B cell (primary cell): ENCODE measurements around the gene DNPH1. TPM values are rescaled to one million over a fixed set of nuclear protein-coding genes. Genes with fewer than 3 reads are reported as not detected.
A peak's percentile ranks its signal among the peaks of the same experiment; 100 is the strongest.

Source experiments
- ATAC-seq: fragments of 200-7000 bp; cut with Tn5 transposase; one replicate; pipeline ENCODE4 v1.10.0; 2021; ENCODE audit warnings: low read depth, mild to moderate bottlenecking, moderate number of reproducible peaks, moderate library complexity
- CTCF ChIA-PET: fragments of 350-600 bp; sonication (Branson Sonifier 250); formaldehyde crosslinking; loops from one replicate; lab custom pipeline; 2021; ENCODE audit warnings: antibody characterized with exemption, inconsistent platforms; lab: Charles Lee
- POLR2A ChIA-PET: fragments of 350-600 bp; sonication (Branson Sonifier 250); formaldehyde crosslinking; loops from one replicate; lab custom pipeline; 2021; ENCODE audit warnings: antibody characterized with exemption; lab: Charles Lee
- DNase-seq: peaks from one replicate; pipeline ENCODE4 v3.0.0; 2013
- H2AFZ ChIP-seq: 2 replicates; pipeline ENCODE4 v1.6.1; 2012; ENCODE audit warnings: mild to moderate bottlenecking, low read depth, low read length; ENCODE audit not compliant: insufficient read depth, poor library complexity, severe bottlenecking
- H3K27ac ChIP-seq, 2 donors: 1 replicate in 1 of 2; 2 replicates in 1 of 2; pipeline ENCODE4 v1.5.1; 2012 to 2013; ENCODE audit warnings: low read length in 2 of 2, mild to moderate bottlenecking in 2 of 2, moderate library complexity in 1 of 2
- H3K27me3 ChIP-seq, 4 experiments: fragments of 200-600 bp in 1 of 4; sonication (generic) in 1 of 4; replicated peaks in 1 of 4; 1 replicate in 2 of 4; 2 replicates in 2 of 4; pipeline versions ENCODE4 v1.6.1 to v1.7.0; 2013 to 2016; ENCODE audit warnings: low read length in 3 of 4, mild to moderate bottlenecking in 2 of 4, mixed read lengths in 1 of 4, moderate library complexity in 1 of 4; ENCODE audit not compliant: insufficient read depth in 4 of 4, control insufficient read depth in 3 of 4; ENCODE audit errors: control extremely low read depth in 1 of 4
- H3K36me3 ChIP-seq, 2 experiments: replicated peaks in 1 of 2; 1 replicate in 1 of 2; 2 replicates in 1 of 2; pipeline versions ENCODE4 v1.6.1 to v1.7.1; 2013; ENCODE audit warnings: low read length in 1 of 2; ENCODE audit not compliant: insufficient read depth in 2 of 2, control insufficient read depth in 1 of 2; ENCODE audit errors: control extremely low read depth in 1 of 2, extremely low read depth in 1 of 2
- H3K4me1 ChIP-seq, 2 donors: fragments of 200-600 bp in 1 of 2; sonication (generic) in 1 of 2; 1 replicate in 1 of 2; 2 replicates in 1 of 2; pipeline versions ENCODE4 v1.5.1 to v1.6.1; 2013 to 2017; ENCODE audit warnings: low read length in 2 of 2; ENCODE audit not compliant: control insufficient read depth in 2 of 2, insufficient read depth in 2 of 2
- H3K4me2 ChIP-seq: replicated peaks from 2 replicates; pipeline ENCODE3; 2012; ENCODE audit warnings: mild to moderate bottlenecking, low read depth, low read length; ENCODE audit not compliant: poor library complexity, severe bottlenecking
- H3K4me3 ChIP-seq, 5 experiments: fragments of 200-600 bp in 1 of 5; sonication (generic) in 1 of 5; 1 replicate in 3 of 5; 2 replicates in 2 of 5; pipeline versions ENCODE4 v1.5.1 to v1.7.0; 2011 to 2016; ENCODE audit warnings: low read length in 4 of 5, mild to moderate bottlenecking in 4 of 5, low read depth in 2 of 5, control low read depth in 1 of 5, moderate library complexity in 1 of 5; ENCODE audit not compliant: insufficient read depth in 1 of 5; ENCODE audit errors: control extremely low read depth in 1 of 5, extremely low read depth in 1 of 5
- H3K79me2 ChIP-seq: fragments of 200-600 bp; sonication (generic); one replicate; pipeline ENCODE4 v1.6.0; 2016; ENCODE audit warnings: low read length; ENCODE audit not compliant: control insufficient read depth, insufficient read depth
- H3K9ac ChIP-seq: fragments of 200-600 bp; sonication (generic); 2 replicates; pipeline ENCODE4 v1.6.1; 2017; ENCODE audit warnings: mild to moderate bottlenecking, low read length, moderate library complexity
- H3K9me3 ChIP-seq, 3 donors: one replicate each; pipeline versions ENCODE4 v1.6.1 to v1.7.1; 2013; ENCODE audit warnings: low read length in 2 of 3; ENCODE audit not compliant: control insufficient read depth in 2 of 3, insufficient read depth in 1 of 3; ENCODE audit errors: control extremely low read depth in 1 of 3
- H4K20me1 ChIP-seq: 2 replicates; pipeline ENCODE4 v1.6.0; 2012; ENCODE audit warnings: mild to moderate bottlenecking, low read length; ENCODE audit not compliant: insufficient read depth, control insufficient read depth, poor library complexity, severe bottlenecking
- H3K27ac Mint-ChIP-seq: one replicate; pipeline ENCODE4 v1.8.0; 2021; ENCODE audit warnings: mixed read lengths
- H3K27me3 Mint-ChIP-seq: one replicate; pipeline ENCODE4 v1.8.0; 2021; ENCODE audit warnings: mixed read lengths
- H3K4me1 Mint-ChIP-seq: one replicate; pipeline ENCODE4 v1.8.0; 2021; ENCODE audit warnings: mixed read lengths
- H3K4me3 Mint-ChIP-seq: one replicate; pipeline ENCODE4 v1.8.0; 2021; ENCODE audit warnings: mixed read lengths
- H3K9me3 Mint-ChIP-seq: one replicate; pipeline ENCODE4 v1.8.0; 2022; ENCODE audit warnings: mixed read lengths; ENCODE audit not compliant: insufficient read depth
- EZH2 ChIP-seq: IDR thresholded peaks from 2 replicates; pipeline ENCODE4 v1.6.1; 2012; ENCODE audit warnings: borderline replicate concordance, low read depth, mild to moderate bottlenecking, moderate library complexity, low read length; ENCODE audit not compliant: insufficient read depth, poor library complexity, severe bottlenecking
- WGBS: methylation state at CpG from one replicate; pipeline ENCODE4 v1.1.5; 2013; ENCODE audit warnings: missing lambda C conversion rate; ENCODE audit not compliant: insufficient coverage; 5-methylcytosine and 5-hydroxymethylcytosine counted together
- intact Hi-C: fragments of 100-400 bp; cut with micrococcal nuclease; formaldehyde crosslinking; loops from one replicate; pipeline ENCODE4 v1.10.0; 2022
- polyA plus RNA-seq: library from polyadenylated mRNA; depleted of rRNA; stranded (reverse); fragments of >200 nt; gene quantifications from 2 replicates; pipeline ENCODE4 v1.2.3, GENCODE V29; 2012
- total RNA-seq, 2 donors: library from RNA; stranded (reverse); fragments of 120-200 nt in 1 of 2; gene quantifications; 1 replicate in 1 of 2; 2 replicates in 1 of 2; pipeline versions ENCODE4 v1.2.3 to v1.2.4, GENCODE V29; 2013 to 2022
- TF ChIP-seq, protein P1 (sequence below): fragments of 200-600 bp; IDR thresholded peaks from one replicate; pipeline ENCODE4 v1.8.0; 2022; ENCODE audit warnings: antibody characterized with exemption, mild to moderate bottlenecking

The DNPH1 gene
- total and polyA plus RNA-seq, 2 donors (not counting 1 experiment from before 2014, with no cell fraction given): 29.0 to 52.8 TPM

DNA sequence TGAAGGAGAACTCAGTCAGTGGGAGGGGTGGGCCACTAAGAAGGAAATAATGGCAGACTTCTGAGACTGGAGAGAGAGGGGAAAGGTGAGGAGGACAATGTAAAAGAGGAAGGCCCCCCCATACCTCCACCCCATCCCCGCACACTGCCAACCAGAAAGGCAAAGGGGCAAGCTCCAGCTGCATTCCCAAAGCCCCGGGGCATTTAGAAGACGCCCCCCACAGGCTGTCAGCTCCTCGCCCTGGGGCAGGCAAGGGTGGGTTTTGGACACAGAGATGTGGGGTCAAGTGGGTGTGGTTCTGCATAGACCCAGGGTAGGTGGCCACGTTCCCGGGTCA, 48.0 kb upstream of the DNPH1 start:
- Histone ChIP-seq H3K27me3 (peaks cover 0 to 28% (median 10%) of the 10 kb centered on the region in 4 experiments), H2AFZ (no peak overlapping the region), H3K4me3 (no peak overlapping the region), H3K79me2 (no peaks in the 10 kb centered on the region), H3K9me3 (no peaks in the 10 kb centered on the region), H3K36me3 (no peaks in the 10 kb centered on the region), H3K4me2 (no peak overlapping the region), H4K20me1 (peaks cover 5% of the 10 kb centered on the region), H3K4me1 (peaks cover 21 to 24% of the 10 kb centered on the region in 2 donors), H3K27ac (no peak overlapping the region), H3K9ac (no peak overlapping the region)
- no peak for TF ChIP-seq EZH2
- TF ChIP-seq, protein P1, sequence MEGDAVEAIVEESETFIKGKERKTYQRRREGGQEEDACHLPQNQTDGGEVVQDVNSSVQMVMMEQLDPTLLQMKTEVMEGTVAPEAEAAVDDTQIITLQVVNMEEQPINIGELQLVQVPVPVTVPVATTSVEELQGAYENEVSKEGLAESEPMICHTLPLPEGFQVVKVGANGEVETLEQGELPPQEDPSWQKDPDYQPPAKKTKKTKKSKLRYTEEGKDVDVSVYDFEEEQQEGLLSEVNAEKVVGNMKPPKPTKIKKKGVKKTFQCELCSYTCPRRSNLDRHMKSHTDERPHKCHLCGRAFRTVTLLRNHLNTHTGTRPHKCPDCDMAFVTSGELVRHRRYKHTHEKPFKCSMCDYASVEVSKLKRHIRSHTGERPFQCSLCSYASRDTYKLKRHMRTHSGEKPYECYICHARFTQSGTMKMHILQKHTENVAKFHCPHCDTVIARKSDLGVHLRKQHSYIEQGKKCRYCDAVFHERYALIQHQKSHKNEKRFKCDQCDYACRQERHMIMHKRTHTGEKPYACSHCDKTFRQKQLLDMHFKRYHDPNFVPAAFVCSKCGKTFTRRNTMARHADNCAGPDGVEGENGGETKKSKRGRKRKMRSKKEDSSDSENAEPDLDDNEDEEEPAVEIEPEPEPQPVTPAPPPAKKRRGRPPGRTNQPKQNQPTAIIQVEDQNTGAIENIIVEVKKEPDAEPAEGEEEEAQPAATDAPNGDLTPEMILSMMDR: no peak
- H3K27ac Mint-ChIP-seq: peak overlapping the region; percentile 10
- WGBS: 96% methylated on average over 4 of the region's 6 CpGs
- ChIA-PET POLR2A (no interaction called here), CTCF (interaction anchor here (1.2 kb wide), 2 partner anchors 9 to 41 kb away, joined by 3 read pairs; no protein-coding TSS in a partner anchor)
- intact Hi-C loops: no loop called here
- peaks cover 39% of the 10 kb centered on the region for H3K27me3 Mint-ChIP-seq
- no peak for DNase-seq
- peaks cover 29% of the 10 kb centered on the region for H3K4me1 Mint-ChIP-seq
- peak overlapping the region; percentile 85 for H3K4me3 Mint-ChIP-seq
- ATAC-seq: no peak
- no peaks in the 10 kb centered on the region for H3K9me3 Mint-ChIP-seq

- Histone ChIP-seq H3K9ac (peak overlapping the region; percentile 66), H3K79me2 (no peaks in the 10 kb centered on the region), H3K27me3 (peaks cover 0 to 28% (median 10%) of the 10 kb centered on the region in 4 experiments), H3K4me2 (peak overlapping the region; percentile 97), H3K9me3 (peaks cover 0 to 3% (median 0%) of the 10 kb centered on the region in 3 donors), H3K27ac (no peak overlapping the region), H3K36me3 (no peaks in the 10 kb centered on the region), H2AFZ (peak overlapping the region; percentile 70), H3K4me1 (peaks cover 23 to 28% of the 10 kb centered on the region in 2 donors), H3K4me3 (peak overlapping the region in 4 of 5 experiments; percentile 21 to 69 (median 57)), H4K20me1 (peaks cover 5% of the 10 kb centered on the region)
- no peak for DNase-seq
- no peak for ATAC-seq
- no peak for TF ChIP-seq EZH2
- TF ChIP-seq, protein P1: no peak
- Mint-ChIP-seq H3K27ac (no peak overlapping the region), H3K4me1 (peaks cover 32% of the 10 kb centered on the region), H3K27me3 (peaks cover 35% of the 10 kb centered on the region), H3K4me3 (peak overlapping the region; percentile 85), H3K9me3 (no peaks in the 10 kb centered on the region)
- WGBS: 84% methylated on average over 6 of the region's 11 CpGs
- intact Hi-C loops: no loop called here
- ChIA-PET CTCF (interaction anchor here (1.2 kb wide), 2 partner anchors 8 to 41 kb away, joined by 3 read pairs; no protein-coding TSS in a partner anchor), POLR2A (no interaction called here)
These were observed 47.5 kb upstream of the DNPH1 start for GRCh38 chr6:43276577-43277305.
